Keratinocyte (primary cell): ENCODE data around the gene FBXO44. TPM values are rescaled to one million over a fixed set of nuclear protein-coding genes. Genes with fewer than 3 reads are reported as not detected.

Source experiments
- DNase-seq: peaks from one replicate; pipeline ENCODE4 v3.0.0-alpha.2; 2011; ENCODE audit warnings: low read depth, missing footprints, low spot score
- FAIRE-seq: peaks from 2 replicates; lab custom pipeline; 2011; peaks lifted over from hg19 to GRCh38; lab: Jason Lieb, UNC
- H2AFZ ChIP-seq: 2 replicates; pipeline ENCODE4 v1.6.0; 2012; ENCODE audit warnings: low read length, control low read depth, inconsistent platforms; ENCODE audit not compliant: control insufficient read depth
- H3K27ac ChIP-seq: 2 replicates; pipeline ENCODE4 v1.5.1; 2011; ENCODE audit warnings: low read length; ENCODE audit not compliant: control insufficient read depth, insufficient read depth
- H3K27me3 ChIP-seq: 3 replicates; pipeline ENCODE4 v1.6.0; 2011; ENCODE audit warnings: low read length; ENCODE audit not compliant: control insufficient read depth, insufficient read depth; ENCODE audit errors: extremely low read depth
- H3K36me3 ChIP-seq, 2 experiments: 2 replicates in 1 of 2; 3 replicates in 1 of 2; pipeline ENCODE4 v1.5.1; 2011; ENCODE audit warnings: low read length in 2 of 2, mild to moderate bottlenecking in 1 of 2; ENCODE audit not compliant: control insufficient read depth in 2 of 2, insufficient read depth in 2 of 2; ENCODE audit errors: extremely low read depth in 1 of 2
- H3K4me1 ChIP-seq: 3 replicates; pipeline ENCODE4 v1.5.1; 2011; ENCODE audit warnings: low read length; ENCODE audit not compliant: control insufficient read depth, insufficient read depth; ENCODE audit errors: extremely low read depth
- H3K4me2 ChIP-seq: 3 replicates; pipeline ENCODE4 v1.6.0; 2011; ENCODE audit warnings: low read depth, low read length; ENCODE audit not compliant: control insufficient read depth, insufficient read depth; ENCODE audit errors: extremely low read depth
- H3K4me3 ChIP-seq, 3 experiments: fragments of 200-600 bp in 1 of 3; sonication (generic) in 1 of 3; 2 replicates in 2 of 3; 3 replicates in 1 of 3; pipeline ENCODE4 v1.5.1; 2011 to 2016; ENCODE audit warnings: low read length in 3 of 3, mild to moderate bottlenecking in 3 of 3, control low read depth in 2 of 3, inconsistent platforms in 1 of 3, low read depth in 1 of 3, mixed read lengths in 1 of 3, mixed run types in 1 of 3, moderate library complexity in 1 of 3; ENCODE audit not compliant: control insufficient read depth in 2 of 3, insufficient read depth in 2 of 3; ENCODE audit errors: extremely low read depth in 1 of 3
- H3K79me2 ChIP-seq: 2 replicates; pipeline ENCODE4 v1.6.0; 2012; ENCODE audit warnings: low read length; ENCODE audit not compliant: control insufficient read depth, insufficient read depth
- H3K9ac ChIP-seq: 3 replicates; pipeline ENCODE4 v1.6.0; 2011; ENCODE audit warnings: low read length; ENCODE audit not compliant: control insufficient read depth, insufficient read depth; ENCODE audit errors: extremely low read depth
- H3K9me1 ChIP-seq: 3 replicates; pipeline ENCODE4 v1.6.0; 2011; ENCODE audit warnings: low read length; ENCODE audit not compliant: control insufficient read depth, insufficient read depth; ENCODE audit errors: extremely low read depth
- H3K9me3 ChIP-seq: 2 replicates; pipeline ENCODE4 v1.5.1; 2012; ENCODE audit warnings: low read depth, low read length; ENCODE audit not compliant: control insufficient read depth
- H4K20me1 ChIP-seq: 3 replicates; pipeline ENCODE4 v1.6.0; 2011; ENCODE audit warnings: low read length; ENCODE audit not compliant: control insufficient read depth, insufficient read depth; ENCODE audit errors: extremely low read depth
- EZH2 ChIP-seq: IDR thresholded peaks from one replicate; pipeline ENCODE4 v1.6.1; 2012; ENCODE audit warnings: inconsistent platforms, mild to moderate bottlenecking, low read length, moderate library complexity
- dilution Hi-C: fragments of 300-500 bp; cut with MboI; formaldehyde crosslinking; loops from one replicate; pipeline ENCODE4 v1.7.0; 2020; ENCODE audit warnings: low sequenced_read_pairs; ENCODE audit not compliant: extremely low pct_ligation_motif_present
- polyA plus RNA-seq, 5 experiments: library from polyadenylated mRNA; depleted of rRNA in 3 of 5; stranded (reverse) in 3 of 5; stranded (forward) in 1 of 5; unstranded in 1 of 5; fragments of >200 nt; gene quantifications; 1 replicate in 1 of 5; 2 replicates in 3 of 5; 3 replicates in 1 of 5; pipeline versions ENCODE4 v1.2.1 to v1.2.3, GENCODE V29; 2011 to 2012; ENCODE audit warnings: missing spikeins in 2 of 5, low read depth in 1 of 5, low replicate concordance in 1 of 5
- TF ChIP-seq, protein P1 (sequence below), 3 experiments: IDR thresholded peaks in 1 of 3; conservative IDR thresholded peaks in 1 of 3; optimal IDR thresholded peaks in 1 of 3; 2 replicates in 2 of 3; 3 replicates in 1 of 3; pipeline versions ENCODE3 to v1.5.1; 2011; ENCODE audit warnings: low read length in 3 of 3, mild to moderate bottlenecking in 3 of 3, moderate library complexity in 2 of 3, control low read depth in 1 of 3, inconsistent platforms in 1 of 3; ENCODE audit not compliant: insufficient read depth in 2 of 3; ENCODE audit errors: extremely low read depth in 1 of 3

FBXO44 gene
- polyA plus RNA-seq, 1 donor (not counting 4 experiments of a cell fraction or from before 2014, with no cell fraction given), result 23.1 TPM

DNA sequence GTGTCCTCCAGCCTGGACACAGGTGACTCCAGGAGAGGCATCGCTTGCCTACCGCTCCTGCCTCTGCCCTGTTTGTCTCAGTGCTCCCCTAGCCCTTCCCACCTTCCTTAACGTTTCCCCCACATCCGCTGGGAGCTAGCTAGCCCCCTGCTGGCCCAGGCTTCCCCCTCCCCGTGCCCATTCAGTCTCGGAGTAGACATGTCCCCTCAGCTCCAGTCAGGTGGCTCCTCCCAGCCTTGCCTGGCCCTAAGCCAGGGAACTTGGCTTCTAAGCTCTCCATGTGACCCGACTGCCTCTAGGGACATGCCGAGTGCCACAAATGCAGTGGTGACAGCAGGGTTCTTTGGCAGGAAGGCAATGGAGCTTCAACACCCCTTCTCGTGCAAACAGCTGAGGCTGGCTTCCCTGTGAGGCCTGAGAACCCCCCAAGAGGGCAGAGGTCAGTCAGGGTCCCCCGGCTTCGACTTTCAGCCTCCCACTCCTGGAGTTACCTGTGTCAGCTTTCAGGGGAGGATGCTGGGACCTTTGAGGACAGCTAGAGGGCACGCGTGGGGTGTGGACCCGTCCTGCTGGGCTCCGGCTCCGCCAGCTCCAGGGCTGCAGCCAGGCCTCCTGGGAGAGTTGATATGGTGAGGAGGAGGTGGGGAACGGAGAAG lies 53.1 kb downstream of the FBXO44 start:
- dilution Hi-C loops, result no loop called here
- Histone ChIP-seq H3K9me3 (no peaks in the 10 kb centered on the region), H3K27me3 (peaks cover 34% of the 10 kb centered on the region), H3K9me1 (no peaks in the 10 kb centered on the region), H3K4me2 (no peak overlapping the region), H3K4me3 (no peak overlapping the region), H3K27ac (no peak overlapping the region), H3K9ac (no peak overlapping the region), H2AFZ (no peak overlapping the region), H3K4me1 (no peaks in the 10 kb centered on the region), H3K79me2 (no peaks in the 10 kb centered on the region), H3K36me3 (no peaks in the 10 kb centered on the region), H4K20me1 (no peaks in the 10 kb centered on the region)
- no peak for DNase-seq
- no peak for TF ChIP-seq EZH2
- FAIRE-seq, result no peak

DNA sequence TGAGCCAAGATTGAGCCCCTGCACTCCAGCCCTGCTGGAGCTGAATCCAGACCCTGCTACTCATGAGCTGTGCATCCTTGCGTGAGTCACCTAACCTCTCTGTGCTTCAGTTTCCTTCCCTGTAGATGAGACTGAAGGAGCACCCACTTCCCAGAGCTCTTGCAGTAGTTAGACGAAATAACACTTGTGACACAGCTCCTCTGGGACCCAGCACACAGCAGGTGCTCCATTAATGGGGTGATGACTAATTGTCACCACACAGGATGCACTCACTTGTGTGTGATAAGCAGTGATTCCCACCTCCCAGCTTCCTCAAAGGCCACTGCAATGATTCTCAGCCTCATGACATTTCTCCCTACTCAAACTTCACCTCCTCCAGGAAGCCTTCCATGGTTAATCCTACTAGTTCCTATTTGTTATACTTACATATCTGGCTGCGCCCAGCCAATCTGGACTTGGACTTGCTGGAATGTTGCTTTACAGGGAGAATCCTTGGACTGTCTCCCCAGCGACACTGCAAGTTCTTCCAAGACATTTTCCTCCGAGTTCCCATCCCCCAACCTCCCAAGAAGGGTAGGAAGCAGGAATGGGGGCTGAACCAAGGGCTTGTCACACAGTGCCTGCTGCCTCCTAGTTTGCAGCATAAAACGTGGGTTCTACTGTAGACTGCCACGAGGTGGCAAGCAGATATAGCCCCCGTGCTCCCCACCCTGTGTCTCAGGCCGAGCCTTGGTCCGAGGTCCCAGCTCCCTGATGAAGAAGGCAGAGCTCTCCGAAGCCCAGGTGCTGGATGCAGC lies 54.1 kb downstream of the FBXO44 start:
- Histone ChIP-seq H3K27me3 (peaks cover 24% of the 10 kb centered on the region), H3K9me1 (no peaks in the 10 kb centered on the region), H3K79me2 (no peaks in the 10 kb centered on the region), H3K36me3 (no peaks in the 10 kb centered on the region), H3K9ac (no peak overlapping the region), H3K4me1 (no peaks in the 10 kb centered on the region), H3K9me3 (no peaks in the 10 kb centered on the region), H3K27ac (no peak overlapping the region), H3K4me3 (no peak overlapping the region), H3K4me2 (no peak overlapping the region), H4K20me1 (no peaks in the 10 kb centered on the region), H2AFZ (no peak overlapping the region)
- DNase-seq (no peak), FAIRE-seq (no peak)
- dilution Hi-C loops, result no loop called here
- TF ChIP-seq, protein P1, sequence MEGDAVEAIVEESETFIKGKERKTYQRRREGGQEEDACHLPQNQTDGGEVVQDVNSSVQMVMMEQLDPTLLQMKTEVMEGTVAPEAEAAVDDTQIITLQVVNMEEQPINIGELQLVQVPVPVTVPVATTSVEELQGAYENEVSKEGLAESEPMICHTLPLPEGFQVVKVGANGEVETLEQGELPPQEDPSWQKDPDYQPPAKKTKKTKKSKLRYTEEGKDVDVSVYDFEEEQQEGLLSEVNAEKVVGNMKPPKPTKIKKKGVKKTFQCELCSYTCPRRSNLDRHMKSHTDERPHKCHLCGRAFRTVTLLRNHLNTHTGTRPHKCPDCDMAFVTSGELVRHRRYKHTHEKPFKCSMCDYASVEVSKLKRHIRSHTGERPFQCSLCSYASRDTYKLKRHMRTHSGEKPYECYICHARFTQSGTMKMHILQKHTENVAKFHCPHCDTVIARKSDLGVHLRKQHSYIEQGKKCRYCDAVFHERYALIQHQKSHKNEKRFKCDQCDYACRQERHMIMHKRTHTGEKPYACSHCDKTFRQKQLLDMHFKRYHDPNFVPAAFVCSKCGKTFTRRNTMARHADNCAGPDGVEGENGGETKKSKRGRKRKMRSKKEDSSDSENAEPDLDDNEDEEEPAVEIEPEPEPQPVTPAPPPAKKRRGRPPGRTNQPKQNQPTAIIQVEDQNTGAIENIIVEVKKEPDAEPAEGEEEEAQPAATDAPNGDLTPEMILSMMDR (optimal IDR thresholded peaks at IDR 0.05 in 1 of 3, IDR thresholded peaks at IDR 0.05 in 1 of 3, conservative IDR thresholded peaks at IDR 0.05 in 1 of 3; ENCODE audit: extremely low read depth in 1 of 3, insufficient read depth in 2 of 3, low read length in 3 of 3), result no peak
- no peak for TF ChIP-seq EZH2
